Measurements from ENCODE around the gene CKAP2L. TPM values are rescaled to one million over a fixed set of nuclear protein-coding genes. Genes with fewer than 3 reads are reported as not detected.

The CKAP2L gene, protein sequence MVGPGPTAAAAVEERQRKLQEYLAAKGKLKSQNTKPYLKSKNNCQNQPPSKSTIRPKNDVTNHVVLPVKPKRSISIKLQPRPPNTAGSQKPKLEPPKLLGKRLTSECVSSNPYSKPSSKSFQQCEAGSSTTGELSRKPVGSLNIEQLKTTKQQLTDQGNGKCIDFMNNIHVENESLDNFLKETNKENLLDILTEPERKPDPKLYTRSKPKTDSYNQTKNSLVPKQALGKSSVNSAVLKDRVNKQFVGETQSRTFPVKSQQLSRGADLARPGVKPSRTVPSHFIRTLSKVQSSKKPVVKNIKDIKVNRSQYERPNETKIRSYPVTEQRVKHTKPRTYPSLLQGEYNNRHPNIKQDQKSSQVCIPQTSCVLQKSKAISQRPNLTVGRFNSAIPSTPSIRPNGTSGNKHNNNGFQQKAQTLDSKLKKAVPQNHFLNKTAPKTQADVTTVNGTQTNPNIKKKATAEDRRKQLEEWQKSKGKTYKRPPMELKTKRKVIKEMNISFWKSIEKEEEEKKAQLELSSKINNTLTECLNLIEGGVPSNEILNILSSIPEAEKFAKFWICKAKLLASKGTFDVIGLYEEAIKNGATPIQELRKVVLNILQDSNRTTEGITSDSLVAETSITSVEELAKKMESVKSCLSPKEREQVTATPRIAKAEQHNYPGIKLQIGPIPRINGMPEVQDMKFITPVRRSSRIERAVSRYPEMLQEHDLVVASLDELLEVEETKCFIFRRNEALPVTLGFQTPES
- total RNA-seq, result 4.7 TPM

DNA sequence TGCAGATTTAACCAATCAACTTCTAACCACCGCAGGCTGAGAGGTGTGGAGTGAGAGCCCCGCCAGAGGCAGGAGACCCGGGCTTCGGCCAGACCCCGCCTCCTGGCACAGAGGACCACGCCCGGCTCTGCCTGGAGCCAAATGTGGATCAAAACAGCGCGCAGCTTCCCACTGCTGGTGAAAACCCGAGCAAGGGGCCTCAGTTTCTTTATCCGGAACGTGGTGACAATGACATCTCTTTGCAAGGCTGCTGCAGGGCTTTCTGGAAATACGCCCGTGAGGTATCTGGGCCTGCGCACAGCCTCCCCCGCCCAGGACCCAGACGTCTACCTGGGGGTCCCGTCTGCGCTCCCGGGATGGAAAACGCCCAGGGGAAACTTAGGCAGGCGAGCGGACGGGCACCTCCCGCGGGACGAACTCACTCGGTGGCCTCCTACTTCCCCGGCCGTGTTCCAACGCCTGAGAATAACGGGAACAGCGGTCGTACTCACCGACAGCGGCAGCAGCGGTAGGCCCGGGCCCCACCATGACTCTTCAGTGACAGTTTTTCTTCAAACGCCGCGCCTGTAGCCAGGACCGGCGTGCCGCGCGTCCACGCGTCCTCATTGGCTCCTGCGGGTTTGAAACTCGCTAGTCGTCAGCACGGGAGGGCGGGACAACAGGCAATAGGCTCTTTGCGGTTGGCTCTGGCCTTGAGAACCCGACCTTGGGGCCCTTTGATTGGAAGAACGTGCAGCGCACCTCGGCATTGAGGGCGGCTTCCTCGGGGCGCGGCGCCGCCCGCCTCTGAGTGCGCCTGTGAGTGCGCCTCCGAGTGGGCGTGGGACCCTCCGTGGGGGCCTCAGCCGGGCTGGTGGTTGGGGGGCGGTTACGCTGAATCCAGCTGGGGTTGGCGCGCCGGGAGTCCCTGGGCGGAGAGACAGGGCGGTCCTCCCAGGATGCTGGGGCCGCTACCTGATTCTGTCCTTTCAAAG is at the start of gene CKAP2L:
TSS of gene CKAP2L (minus strand) at position 539 of the 974 bp plus-strand sequence. CDS start at position 528, 11 bp downstream.

GRCh38 chr2:112784199-112785189 is 20.1 kb upstream of the CKAP2L start, which contains the start of gene IL1A:
IL1A (minus strand) TSS chr2:112784493; CDS start chr2:112783770, 723 bp downstream.

GRCh38 chr2:112720785-112721184 is 43.6 kb downstream of the CKAP2L start, which contains the start of gene NT5DC4:
NT5DC4 (plus strand) TSS chr2:112721020; CDS start chr2:112721080, 60 bp downstream.

Other genes starting within 250 kb of the CKAP2L start
- 32.2 TPM for gene POLR1B, start 222.1 kb downstream of the CKAP2L start, total RNA-seq
- gene CHCHD5, start 180.0 kb downstream of the CKAP2L start, total RNA-seq, result 3.8 TPM
- 60.7 TPM for gene SLC20A1, start 118.7 kb downstream of the CKAP2L start, total RNA-seq
- gene NT5DC4, start 43.6 kb downstream of the CKAP2L start, total RNA-seq, result not detected
- not detected for gene IL1A, start 19.9 kb upstream of the CKAP2L start, total RNA-seq
- gene IL1B, start 72.2 kb upstream of the CKAP2L start, total RNA-seq, result 2.2 TPM
- not detected for gene IL37, start 146.6 kb upstream of the CKAP2L start, total RNA-seq
- gene IL36G, start 213.4 kb upstream of the CKAP2L start, total RNA-seq, result not detected
- gene IL36A, start 240.8 kb upstream of the CKAP2L start, total RNA-seq, result not detected